SK-N-SH (cell line): ENCODE data around the gene GHR. TPM values are rescaled to one million over a fixed set of nuclear protein-coding genes. Genes with fewer than 3 reads are reported as not detected.

Source experiments
- CTCF ChIA-PET: fragments of 300-600, 350-600 bp; formaldehyde crosslinking; extraction: SDS; loops from one replicate; lab custom pipeline; 2021; lab: Yijun Ruan, JAX
- POLR2A ChIA-PET: fragments of 350-600 bp; sonication (Branson Sonifier 250); formaldehyde crosslinking; extraction: SDS; loops from one replicate; lab custom pipeline; 2020; ENCODE audit warnings: antibody characterized with exemption, inconsistent platforms; lab: Yijun Ruan, JAX
- DNase-seq: peaks from one replicate; pipeline ENCODE4 v3.0.0; 2012
- H2AFZ ChIP-seq: fragments of 200-600 bp; sonication (generic); 2 replicates; pipeline ENCODE4 v1.8.1; 2016; ENCODE audit warnings: antibody characterized with exemption, mild to moderate bottlenecking, low read depth
- H3F3A ChIP-seq: fragments of 200-600 bp; sonication (generic); replicated peaks from 2 replicates; pipeline ENCODE3; 2016; ENCODE audit warnings: antibody characterized with exemption, mild to moderate bottlenecking; ENCODE audit not compliant: insufficient read depth
- H3K27ac ChIP-seq, 2 experiments: fragments of 200-500 bp in 1 of 2; fragments of 200-600 bp in 1 of 2; sonication (Bioruptor generic) in 1 of 2; sonication (generic), shearing (Covaris generic) in 1 of 2; 2 replicates each; pipeline versions ENCODE4 v1.5.1 to v1.6.1; 2014 to 2016; ENCODE audit warnings: low read depth in 2 of 2, inconsistent platforms in 1 of 2, low read length in 1 of 2, mild to moderate bottlenecking in 1 of 2, mixed read lengths in 1 of 2
- H3K27me3 ChIP-seq: fragments of 200-600 bp; sonication (generic), shearing (Covaris generic); 2 replicates; pipeline ENCODE4 v1.6.1; 2016; ENCODE audit warnings: mixed run types; ENCODE audit not compliant: insufficient read depth
- H3K36me3 ChIP-seq, 2 experiments: fragments of 200-500 bp in 1 of 2; fragments of 200-600 bp in 1 of 2; sonication (Bioruptor generic) in 1 of 2; sonication (generic) in 1 of 2; replicated peaks in 1 of 2; 2 replicates each; pipeline versions ENCODE3 to v1.5.1; 2014 to 2016; ENCODE audit warnings: low read length in 1 of 2, mild to moderate bottlenecking in 1 of 2; ENCODE audit not compliant: insufficient read depth in 2 of 2, control insufficient read depth in 1 of 2
- H3K4me1 ChIP-seq, 2 experiments: fragments of 200-500 bp in 1 of 2; fragments of 200-600 bp in 1 of 2; sonication (Bioruptor generic) in 1 of 2; sonication (generic), shearing (Covaris generic) in 1 of 2; 2 replicates each; pipeline versions ENCODE4 v1.5.1 to v1.6.1; 2014 to 2016; ENCODE audit warnings: low read depth in 1 of 2, low read length in 1 of 2, mixed run types in 1 of 2; ENCODE audit not compliant: insufficient read depth in 2 of 2, control insufficient read depth in 1 of 2
- H3K4me2 ChIP-seq: fragments of 200-600 bp; sonication (generic), shearing (Covaris generic); 2 replicates; pipeline ENCODE4 v1.6.1; 2017; ENCODE audit warnings: mixed run types
- H3K4me3 ChIP-seq, 2 experiments: fragments of 200-500 bp in 1 of 2; fragments of 200-600 bp in 1 of 2; sonication (Bioruptor generic) in 1 of 2; sonication (generic), shearing (Covaris generic) in 1 of 2; 2 replicates each; pipeline versions ENCODE4 v1.5.1 to v1.8.1; 2014 to 2016; ENCODE audit warnings: low read depth in 2 of 2, inconsistent platforms in 1 of 2, low read length in 1 of 2, mild to moderate bottlenecking in 1 of 2, mixed read lengths in 1 of 2, moderate library complexity in 1 of 2
- H3K79me2 ChIP-seq: fragments of 200-600 bp; sonication (generic); 2 replicates; pipeline ENCODE4 v1.8.1; 2017; ENCODE audit warnings: mild to moderate bottlenecking; ENCODE audit not compliant: insufficient read depth
- H3K9ac ChIP-seq: fragments of 200-600 bp; sonication (generic); 2 replicates; pipeline ENCODE4 v1.6.1; 2017; ENCODE audit warnings: mixed run types
- H3K9me2 ChIP-seq: fragments of 200-600 bp; sonication (generic); 2 replicates; pipeline ENCODE4 v1.6.1; 2017; ENCODE audit warnings: mixed run types
- H3K9me3 ChIP-seq: fragments of 200-600 bp; sonication (generic); 2 replicates; pipeline ENCODE4 v1.6.1; 2017; ENCODE audit warnings: mixed run types, mild to moderate bottlenecking, moderate library complexity
- H4K20me1 ChIP-seq: fragments of 200-600 bp; sonication (generic); 2 replicates; pipeline ENCODE4 v1.6.1; 2017; ENCODE audit warnings: mild to moderate bottlenecking, mixed run types; ENCODE audit not compliant: insufficient read depth
- ELF1 ChIP-seq: IDR thresholded peaks from 2 replicates; pipeline ENCODE4 v1.4.0; 2012
- EP300 ChIP-seq, 2 experiments: IDR thresholded peaks; 2 replicates each; pipeline versions ENCODE4 v1.4.0 to v1.6.1; 2012; ENCODE audit warnings: borderline replicate concordance in 1 of 2, low read depth in 1 of 2, low read length in 1 of 2
- EZH2phosphoT487 ChIP-seq: fragments of 200-600 bp; sonication (generic); IDR thresholded peaks from 2 replicates; pipeline ENCODE4 v1.6.1; 2017; ENCODE audit warnings: low read depth, mixed run types, mild to moderate bottlenecking, antibody characterized with exemption, moderate library complexity, borderline replicate concordance
- FOSL2 ChIP-seq: IDR thresholded peaks from 2 replicates; pipeline ENCODE4 v1.4.0; 2012; ENCODE audit warnings: low read depth, mild to moderate bottlenecking, moderate library complexity, borderline replicate concordance
- GABPA ChIP-seq: IDR thresholded peaks from 2 replicates; pipeline ENCODE4 v1.4.0; 2012; ENCODE audit warnings: low read depth, mild to moderate bottlenecking
- NFIC ChIP-seq: IDR thresholded peaks from 2 replicates; pipeline ENCODE4 v1.4.0; 2012; ENCODE audit warnings: borderline replicate concordance
- NRF1 ChIP-seq: IDR thresholded peaks from 2 replicates; pipeline ENCODE4 v1.6.1; 2012; ENCODE audit warnings: low read depth, mild to moderate bottlenecking, low read length
- POLR2AphosphoS5 ChIP-seq: IDR thresholded peaks from 2 replicates; pipeline ENCODE4 v1.6.1; 2012; ENCODE audit warnings: low read depth, low read length
- RFX5 ChIP-seq: IDR thresholded peaks from 2 replicates; pipeline ENCODE4 v1.6.1; 2012; ENCODE audit warnings: mild to moderate bottlenecking, improper control_type of control experiment, low read length
- SIN3A ChIP-seq: IDR thresholded peaks from 2 replicates; pipeline ENCODE4 v1.6.1; 2012; ENCODE audit warnings: low read depth, mild to moderate bottlenecking, low read length, moderate library complexity, borderline replicate concordance
- TCF12 ChIP-seq: IDR thresholded peaks from 2 replicates; pipeline ENCODE4 v1.4.0; 2012
- polyA plus RNA-seq, 3 experiments: library from polyadenylated mRNA; depleted of rRNA; stranded (reverse); fragments of >200 nt; gene quantifications; 2 replicates each; pipeline ENCODE4 v1.2.3, GENCODE V29; 2012
- TF ChIP-seq, protein P1 (sequence below): IDR thresholded peaks from 2 replicates; pipeline ENCODE4; 2012
- TF ChIP-seq, protein P2 (sequence below): fragments of 150-350 bp; IDR thresholded peaks from 2 replicates; pipeline ENCODE4 v1.6.1; 2017; ENCODE audit warnings: antibody characterized with exemption, low read length, low read depth, borderline replicate concordance
- TF ChIP-seq, protein P3 (sequence below): IDR thresholded peaks from 2 replicates; pipeline ENCODE4 v1.4.0; 2012; ENCODE audit warnings: low read depth, borderline replicate concordance
- TF ChIP-seq, protein P4 (sequence below): fragments of 200-600 bp; sonication (generic); IDR thresholded peaks from 2 replicates; pipeline ENCODE4 v1.6.1; 2017; ENCODE audit warnings: antibody characterized with exemption, mild to moderate bottlenecking, moderate library complexity
- TF ChIP-seq, protein P5 (sequence below): IDR thresholded peaks from 2 replicates; pipeline ENCODE4 v1.4.0; 2012; ENCODE audit warnings: low read depth, borderline replicate concordance

GHR gene
- polyA plus RNA-seq, 1 of the 3 experiments (the other 2 are of a cell fraction) = 0.03 TPM

DNA sequence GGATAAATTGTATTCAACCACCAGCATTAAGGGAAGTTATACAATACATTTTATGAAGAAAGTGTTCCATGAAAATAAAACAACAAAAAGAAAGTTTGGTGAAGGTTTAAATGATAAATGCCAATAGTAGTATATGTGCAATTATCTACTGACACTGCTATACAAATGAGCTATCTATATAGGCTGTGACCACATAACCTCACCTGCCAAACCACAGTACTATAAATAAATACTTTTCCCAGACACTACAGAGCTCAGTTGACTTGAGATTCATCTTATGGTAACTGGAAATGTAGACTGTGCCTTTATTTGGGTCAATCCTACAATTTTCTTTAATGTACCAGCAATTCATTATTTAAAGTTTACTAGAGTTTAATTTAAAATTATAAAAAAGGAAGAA is 252.4 kb downstream of the GHR start:
- H3F3A ChIP-seq = no peaks in the 10 kb centered on the region
- H3K79me2 ChIP-seq = no peaks in the 10 kb centered on the region
- no peaks in the 10 kb centered on the region for H3K4me1 ChIP-seq
- TF ChIP-seq EZH2phosphoT487 (no peak), NFIC (no peak), POLR2AphosphoS5 (no peak), GABPA (no peak), EP300 (IDR thresholded peaks at IDR 0.05; ENCODE audit: borderline replicate concordance in 1 of 2, low read depth in 1 of 2, low read length in 1 of 2) (no peak), FOSL2 (no peak), RFX5 (no peak), NRF1 (no peak), ELF1 (no peak), TCF12 (no peak), SIN3A (no peak)
- TF ChIP-seq, protein P1, sequence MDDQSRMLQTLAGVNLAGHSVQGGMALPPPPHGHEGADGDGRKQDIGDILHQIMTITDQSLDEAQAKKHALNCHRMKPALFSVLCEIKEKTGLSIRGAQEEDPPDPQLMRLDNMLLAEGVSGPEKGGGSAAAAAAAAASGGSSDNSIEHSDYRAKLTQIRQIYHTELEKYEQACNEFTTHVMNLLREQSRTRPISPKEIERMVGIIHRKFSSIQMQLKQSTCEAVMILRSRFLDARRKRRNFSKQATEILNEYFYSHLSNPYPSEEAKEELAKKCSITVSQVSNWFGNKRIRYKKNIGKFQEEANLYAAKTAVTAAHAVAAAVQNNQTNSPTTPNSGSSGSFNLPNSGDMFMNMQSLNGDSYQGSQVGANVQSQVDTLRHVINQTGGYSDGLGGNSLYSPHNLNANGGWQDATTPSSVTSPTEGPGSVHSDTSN = no peak
- TF ChIP-seq, protein P2, sequence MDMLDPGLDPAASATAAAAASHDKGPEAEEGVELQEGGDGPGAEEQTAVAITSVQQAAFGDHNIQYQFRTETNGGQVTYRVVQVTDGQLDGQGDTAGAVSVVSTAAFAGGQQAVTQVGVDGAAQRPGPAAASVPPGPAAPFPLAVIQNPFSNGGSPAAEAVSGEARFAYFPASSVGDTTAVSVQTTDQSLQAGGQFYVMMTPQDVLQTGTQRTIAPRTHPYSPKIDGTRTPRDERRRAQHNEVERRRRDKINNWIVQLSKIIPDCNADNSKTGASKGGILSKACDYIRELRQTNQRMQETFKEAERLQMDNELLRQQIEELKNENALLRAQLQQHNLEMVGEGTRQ = no peak
- TF ChIP-seq, protein P3, sequence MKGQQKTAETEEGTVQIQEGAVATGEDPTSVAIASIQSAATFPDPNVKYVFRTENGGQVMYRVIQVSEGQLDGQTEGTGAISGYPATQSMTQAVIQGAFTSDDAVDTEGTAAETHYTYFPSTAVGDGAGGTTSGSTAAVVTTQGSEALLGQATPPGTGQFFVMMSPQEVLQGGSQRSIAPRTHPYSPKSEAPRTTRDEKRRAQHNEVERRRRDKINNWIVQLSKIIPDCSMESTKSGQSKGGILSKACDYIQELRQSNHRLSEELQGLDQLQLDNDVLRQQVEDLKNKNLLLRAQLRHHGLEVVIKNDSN = no peak
- TF ChIP-seq, protein P4, sequence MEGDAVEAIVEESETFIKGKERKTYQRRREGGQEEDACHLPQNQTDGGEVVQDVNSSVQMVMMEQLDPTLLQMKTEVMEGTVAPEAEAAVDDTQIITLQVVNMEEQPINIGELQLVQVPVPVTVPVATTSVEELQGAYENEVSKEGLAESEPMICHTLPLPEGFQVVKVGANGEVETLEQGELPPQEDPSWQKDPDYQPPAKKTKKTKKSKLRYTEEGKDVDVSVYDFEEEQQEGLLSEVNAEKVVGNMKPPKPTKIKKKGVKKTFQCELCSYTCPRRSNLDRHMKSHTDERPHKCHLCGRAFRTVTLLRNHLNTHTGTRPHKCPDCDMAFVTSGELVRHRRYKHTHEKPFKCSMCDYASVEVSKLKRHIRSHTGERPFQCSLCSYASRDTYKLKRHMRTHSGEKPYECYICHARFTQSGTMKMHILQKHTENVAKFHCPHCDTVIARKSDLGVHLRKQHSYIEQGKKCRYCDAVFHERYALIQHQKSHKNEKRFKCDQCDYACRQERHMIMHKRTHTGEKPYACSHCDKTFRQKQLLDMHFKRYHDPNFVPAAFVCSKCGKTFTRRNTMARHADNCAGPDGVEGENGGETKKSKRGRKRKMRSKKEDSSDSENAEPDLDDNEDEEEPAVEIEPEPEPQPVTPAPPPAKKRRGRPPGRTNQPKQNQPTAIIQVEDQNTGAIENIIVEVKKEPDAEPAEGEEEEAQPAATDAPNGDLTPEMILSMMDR = no peak
- TF ChIP-seq, protein P5, sequence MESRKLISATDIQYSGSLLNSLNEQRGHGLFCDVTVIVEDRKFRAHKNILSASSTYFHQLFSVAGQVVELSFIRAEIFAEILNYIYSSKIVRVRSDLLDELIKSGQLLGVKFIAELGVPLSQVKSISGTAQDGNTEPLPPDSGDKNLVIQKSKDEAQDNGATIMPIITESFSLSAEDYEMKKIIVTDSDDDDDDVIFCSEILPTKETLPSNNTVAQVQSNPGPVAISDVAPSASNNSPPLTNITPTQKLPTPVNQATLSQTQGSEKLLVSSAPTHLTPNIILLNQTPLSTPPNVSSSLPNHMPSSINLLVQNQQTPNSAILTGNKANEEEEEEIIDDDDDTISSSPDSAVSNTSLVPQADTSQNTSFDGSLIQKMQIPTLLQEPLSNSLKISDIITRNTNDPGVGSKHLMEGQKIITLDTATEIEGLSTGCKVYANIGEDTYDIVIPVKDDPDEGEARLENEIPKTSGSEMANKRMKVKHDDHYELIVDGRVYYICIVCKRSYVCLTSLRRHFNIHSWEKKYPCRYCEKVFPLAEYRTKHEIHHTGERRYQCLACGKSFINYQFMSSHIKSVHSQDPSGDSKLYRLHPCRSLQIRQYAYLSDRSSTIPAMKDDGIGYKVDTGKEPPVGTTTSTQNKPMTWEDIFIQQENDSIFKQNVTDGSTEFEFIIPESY = no peak
- H3K4me2 ChIP-seq = no peak overlapping the region
- POLR2A ChIA-PET = no interaction called here
- H3K27me3 ChIP-seq = no peaks in the 10 kb centered on the region
- H4K20me1 ChIP-seq = no peaks in the 10 kb centered on the region
- H3K9ac ChIP-seq = no peak overlapping the region
- no peak for DNase-seq
- no peak overlapping the region for H3K27ac ChIP-seq
- CTCF ChIA-PET = interaction anchor here (1.2 kb wide), 1 partner anchor 93 kb away, joined by 3 read pairs; no protein-coding TSS in a partner anchor
- H3K9me3 ChIP-seq = no peaks in the 10 kb centered on the region
- H3K36me3 ChIP-seq = no peaks in the 10 kb centered on the region
- H3K4me3 ChIP-seq = no peak overlapping the region
- no peak overlapping the region; the same call in 1 of the 2 replicates for H2AFZ ChIP-seq
- no peaks in the 10 kb centered on the region for H3K9me2 ChIP-seq
